HUES64 (cell line): Measurements from ENCODE around the gene CREG2.
"Not testable (repeated sequence)": the region's sequence is repeated elsewhere in the genome, so short reads cannot be mapped to it uniquely, and the experiment has no call there.

Experiments used
- H3K27ac ChIP-seq: 2 replicates; pipeline ENCODE4 v1.7.0; 2013; ENCODE audit warnings: low read depth, low read length, inconsistent platforms
- H3K27me3 ChIP-seq: 2 replicates; pipeline ENCODE4 v1.6.1; 2013; ENCODE audit warnings: mild to moderate bottlenecking, low read length; ENCODE audit not compliant: insufficient read depth
- H3K36me3 ChIP-seq: 2 replicates; pipeline ENCODE4 v1.6.1; 2013; ENCODE audit warnings: mild to moderate bottlenecking, low read length; ENCODE audit not compliant: insufficient read depth
- H3K4me1 ChIP-seq: 2 replicates; pipeline ENCODE4 v1.6.1; 2013; ENCODE audit warnings: mild to moderate bottlenecking, low read length, moderate library complexity; ENCODE audit not compliant: insufficient read depth
- H3K4me3 ChIP-seq: 2 replicates; pipeline ENCODE4 v1.5.1; 2013; ENCODE audit warnings: mild to moderate bottlenecking, low read length, moderate library complexity
- H3K9ac ChIP-seq: 2 replicates; pipeline ENCODE4 v1.6.1; 2013; ENCODE audit warnings: mild to moderate bottlenecking, low read depth, low read length
- H3K9me3 ChIP-seq: 2 replicates; pipeline ENCODE4 v1.6.1; 2013; ENCODE audit warnings: low read depth, low read length; ENCODE audit not compliant: insufficient read depth
- WGBS: fragments of 150-250, 120-280 bp; methylation state at CpG from one replicate; pipeline ENCODE4 v1.1.7; 2013; ENCODE audit warnings: missing lambda C conversion rate; 5-methylcytosine and 5-hydroxymethylcytosine counted together

CREG2 gene

GRCh38 chr2:101356521-101356920 is 30.8 kb downstream of the CREG2 start:
- Histone ChIP-seq H3K9me3 (no peaks in the 10 kb centered on the region), H3K27ac (no peak overlapping the region), H3K4me3 (no peak overlapping the region), H3K4me1 (peaks cover 11% of the 10 kb centered on the region), H3K27me3 (no peaks in the 10 kb centered on the region), H3K36me3 (no peaks in the 10 kb centered on the region), H3K9ac (no peak overlapping the region)
- WGBS, result 88% methylated on average over 2 of the region's 2 CpGs

- peaks cover 8% of the 10 kb centered on the region; the same call in 1 of the 2 replicates for H3K4me1 ChIP-seq
Observed at GRCh38 chr2:101356055-101356454, 31.2 kb downstream of the CREG2 start.

GRCh38 chr2:101355401-101356054 is 31.8 kb downstream of the CREG2 start:
- H3K27ac ChIP-seq, result no peak overlapping the region
- no peaks in the 10 kb centered on the region for H3K36me3 ChIP-seq
- WGBS, result 89% methylated on average over 10 of the region's 10 CpGs
- no peaks in the 10 kb centered on the region for H3K9me3 ChIP-seq
- no peak overlapping the region for H3K4me3 ChIP-seq
- no peaks in the 10 kb centered on the region for H3K27me3 ChIP-seq
- H3K4me1 ChIP-seq, result peaks cover 8% of the 10 kb centered on the region; the same call in 1 of the 2 replicates
- no peak overlapping the region for H3K9ac ChIP-seq

More at GRCh38 chr2:101356055-101356454, 31.2 kb downstream of the CREG2 start:
- H3K9ac ChIP-seq, result no peak overlapping the region
- H3K4me3 ChIP-seq, result no peak overlapping the region
- H3K27ac ChIP-seq, result no peak overlapping the region
- H3K36me3 ChIP-seq, result no peaks in the 10 kb centered on the region
- H3K9me3 ChIP-seq, result no peaks in the 10 kb centered on the region
- 86% methylated on average over 6 of the region's 6 CpGs for WGBS
- H3K27me3 ChIP-seq, result no peaks in the 10 kb centered on the region

- H3K4me3 ChIP-seq, result no peak overlapping the region
- H3K9me3 ChIP-seq, result no peaks in the 10 kb centered on the region
- H3K27ac ChIP-seq, result no peak overlapping the region
Observed at GRCh38 chr2:101354420-101355311, 32.6 kb downstream of the CREG2 start.

GRCh38 chr2:101352631-101353030 is 34.7 kb downstream of the CREG2 start:
- not testable (repeated sequence) for H3K9ac ChIP-seq, H3K9me3 ChIP-seq, H3K27ac ChIP-seq, H3K36me3 ChIP-seq, H3K27me3 ChIP-seq, H3K4me3 ChIP-seq, H3K4me1 ChIP-seq
- 93% methylated on average over 4 of the region's 4 CpGs for WGBS

More at GRCh38 chr2:101354420-101355311, 32.6 kb downstream of the CREG2 start:
- Histone ChIP-seq H3K36me3 (no peaks in the 10 kb centered on the region), H3K4me1 (0 out of 2 replicates have a peak, but pooled peaks cover 2% of the 10 kb centered on the region), H3K9ac (no peak overlapping the region), H3K27me3 (no peaks in the 10 kb centered on the region)
- WGBS, result 89% methylated on average over 21 of the region's 21 CpGs

GRCh38 chr2:101351207-101351606 is 36.1 kb downstream of the CREG2 start:
- 89% methylated on average over 7 of the region's 7 CpGs for WGBS
- no peaks in the 10 kb centered on the region for H3K9me3 ChIP-seq
- H3K27me3 ChIP-seq, result no peaks in the 10 kb centered on the region

GRCh38 chr2:101349893-101350662 is 37.2 kb downstream of the CREG2 start:
- H3K27ac ChIP-seq, result no peak overlapping the region
- no peak overlapping the region for H3K4me3 ChIP-seq
- no peaks in the 10 kb centered on the region for H3K4me1 ChIP-seq
- H3K9me3 ChIP-seq, result no peaks in the 10 kb centered on the region
- no peak overlapping the region for H3K9ac ChIP-seq
- no peaks in the 10 kb centered on the region for H3K27me3 ChIP-seq
- 84% methylated on average over 7 of the region's 7 CpGs for WGBS
- no peaks in the 10 kb centered on the region for H3K36me3 ChIP-seq

More at GRCh38 chr2:101351207-101351606, 36.1 kb downstream of the CREG2 start:
- Histone ChIP-seq H3K4me3 (no peak overlapping the region), H3K36me3 (no peaks in the 10 kb centered on the region), H3K27ac (no peak overlapping the region), H3K4me1 (no peaks in the 10 kb centered on the region), H3K9ac (no peak overlapping the region)

- Histone ChIP-seq H3K9ac (no peak overlapping the region), H3K27me3 (no peaks in the 10 kb centered on the region), H3K27ac (no peak overlapping the region), H3K4me1 (no peaks in the 10 kb centered on the region), H3K9me3 (no peaks in the 10 kb centered on the region), H3K4me3 (no peak overlapping the region), H3K36me3 (no peaks in the 10 kb centered on the region)
- WGBS, result 96% methylated on average over 1 of the region's 1 CpG
Observed at GRCh38 chr2:101348883-101349282, 38.4 kb downstream of the CREG2 start.

GRCh38 chr2:101346909-101347308 is 40.4 kb downstream of the CREG2 start:
- no peaks in the 10 kb centered on the region for H3K9me3 ChIP-seq
- no peaks in the 10 kb centered on the region for H3K27me3 ChIP-seq
- no peak overlapping the region for H3K27ac ChIP-seq
- 92% methylated on average over 3 of the region's 3 CpGs for WGBS
- H3K4me3 ChIP-seq, result no peak overlapping the region
- no peak overlapping the region for H3K9ac ChIP-seq
- no peaks in the 10 kb centered on the region for H3K4me1 ChIP-seq
- H3K36me3 ChIP-seq, result no peaks in the 10 kb centered on the region

GRCh38 chr2:101344137-101344536 is 43.2 kb downstream of the CREG2 start:
- Histone ChIP-seq H3K9me3 (no peaks in the 10 kb centered on the region), H3K36me3 (no peaks in the 10 kb centered on the region), H3K4me3 (no peak overlapping the region), H3K27me3 (no peaks in the 10 kb centered on the region), H3K4me1 (peaks cover 16% of the 10 kb centered on the region), H3K9ac (no peak overlapping the region), H3K27ac (no peak overlapping the region)
- WGBS, result 71% methylated on average over 5 of the region's 5 CpGs

GRCh38 chr2:101342625-101343008 is 44.7 kb downstream of the CREG2 start:
- Histone ChIP-seq H3K27ac (no peak overlapping the region), H3K4me1 (peaks cover 29% of the 10 kb centered on the region), H3K27me3 (no peaks in the 10 kb centered on the region), H3K36me3 (no peaks in the 10 kb centered on the region), H3K4me3 (no peak overlapping the region), H3K9ac (no peak overlapping the region), H3K9me3 (no peaks in the 10 kb centered on the region)
- 88% methylated on average over 15 of the region's 15 CpGs for WGBS
